HG03342 (cell line): ENCODE measurements around the gene DHRS4L2.
A peak's percentile ranks its signal among the peaks of the same experiment; 100 is the strongest.

Experiments used
- ATAC-seq: cut with Tn5 transposase; IDR thresholded peaks from one replicate; pipeline ENCODE4 v1.9.1; 2021; ENCODE audit warnings: mild to moderate bottlenecking, moderate library complexity; ENCODE audit not compliant: unreplicated experiment

Gene DHRS4L2

DNA sequence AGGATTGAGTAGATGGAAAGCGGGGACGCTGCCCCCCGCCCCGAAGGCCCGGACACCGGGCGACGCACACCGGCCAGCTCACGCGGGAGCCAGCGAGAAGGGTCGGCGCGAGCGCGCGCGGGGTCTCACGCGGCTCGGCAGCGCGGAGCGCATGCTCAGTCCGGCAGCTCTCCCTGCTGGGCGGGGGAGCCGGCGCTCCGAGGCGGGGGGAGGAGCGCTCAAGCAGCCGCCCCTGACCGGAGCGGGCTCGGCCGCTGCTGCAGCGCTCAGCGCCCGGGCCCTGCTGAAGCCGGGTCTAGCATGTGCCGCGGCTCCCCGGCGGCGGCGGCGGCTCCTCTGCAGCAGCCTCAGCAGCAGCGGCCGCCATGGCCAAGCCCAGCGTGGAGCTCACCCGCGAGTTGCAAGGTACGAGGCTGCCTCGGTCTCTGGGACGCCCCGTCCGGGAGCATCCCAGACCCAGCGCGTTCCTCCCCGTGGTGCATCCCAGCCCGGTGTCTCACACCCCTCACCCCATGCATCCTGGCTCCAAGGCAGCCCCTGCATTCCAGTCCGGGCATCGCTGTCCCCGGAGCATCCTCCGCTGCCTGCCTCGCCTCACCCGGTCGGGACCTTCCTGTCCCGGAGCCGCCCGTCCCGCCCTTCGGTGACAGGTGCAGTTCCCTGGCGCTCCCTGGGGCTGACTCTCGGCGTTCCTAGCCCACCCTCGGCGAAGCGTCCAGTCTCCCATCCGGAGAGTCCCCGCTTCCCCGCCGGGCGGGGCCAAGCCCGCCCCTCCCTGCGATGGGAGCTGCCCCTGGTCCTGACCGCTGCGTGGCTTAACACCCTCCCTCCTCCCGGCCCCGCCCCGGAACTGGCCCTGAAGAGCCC is 63.3 kb downstream of the DHRS4L2 start, which contains the start of gene CARMIL3:
Gene CARMIL3 (plus strand): TSS at position 221 of the 867 bp plus-strand sequence. CDS start 145 bp downstream, at position 366.
- peak; percentile 67 for ATAC-seq

DNA sequence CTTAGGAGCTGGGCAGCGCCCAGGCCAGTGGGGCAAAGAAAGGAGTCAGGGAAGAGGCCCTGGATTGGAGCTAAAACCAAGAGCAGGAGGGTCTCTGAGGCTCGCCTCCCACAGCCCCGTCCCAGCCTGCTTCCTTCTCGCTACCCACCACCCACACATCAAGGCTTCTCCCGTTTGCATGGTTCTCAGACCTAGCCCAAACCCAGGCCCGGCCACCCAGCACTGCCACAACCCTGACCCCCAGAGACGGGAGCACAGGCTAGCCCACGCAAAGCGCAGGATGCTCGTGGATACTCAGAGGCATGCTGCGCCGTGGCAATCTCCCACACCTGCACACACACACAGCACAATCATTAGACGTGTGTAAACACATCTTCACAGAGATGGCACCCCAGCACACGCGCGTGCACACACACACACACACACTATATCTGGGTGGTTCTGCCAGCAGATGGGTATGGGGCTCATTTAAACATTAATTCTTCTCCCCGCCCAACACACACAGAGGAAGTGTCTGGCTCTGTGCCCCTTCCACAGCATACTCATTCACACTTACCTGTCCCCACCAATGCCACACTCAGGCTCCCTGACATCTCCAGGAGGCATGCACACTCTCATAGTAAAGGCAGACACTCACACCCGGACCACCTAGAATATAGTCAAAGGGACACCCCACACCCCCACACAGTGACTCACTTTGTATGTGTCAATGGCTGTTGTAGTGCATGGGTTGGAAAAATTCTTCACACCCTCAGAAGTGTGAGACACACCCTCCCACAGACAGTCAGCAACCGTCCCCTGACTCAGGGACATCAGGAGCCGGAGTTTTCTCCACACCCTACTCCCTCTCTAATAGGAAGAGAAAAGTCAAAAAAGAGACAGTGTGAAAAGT is 64.2 kb downstream of the DHRS4L2 start:
- ATAC-seq, result no peak

DNA sequence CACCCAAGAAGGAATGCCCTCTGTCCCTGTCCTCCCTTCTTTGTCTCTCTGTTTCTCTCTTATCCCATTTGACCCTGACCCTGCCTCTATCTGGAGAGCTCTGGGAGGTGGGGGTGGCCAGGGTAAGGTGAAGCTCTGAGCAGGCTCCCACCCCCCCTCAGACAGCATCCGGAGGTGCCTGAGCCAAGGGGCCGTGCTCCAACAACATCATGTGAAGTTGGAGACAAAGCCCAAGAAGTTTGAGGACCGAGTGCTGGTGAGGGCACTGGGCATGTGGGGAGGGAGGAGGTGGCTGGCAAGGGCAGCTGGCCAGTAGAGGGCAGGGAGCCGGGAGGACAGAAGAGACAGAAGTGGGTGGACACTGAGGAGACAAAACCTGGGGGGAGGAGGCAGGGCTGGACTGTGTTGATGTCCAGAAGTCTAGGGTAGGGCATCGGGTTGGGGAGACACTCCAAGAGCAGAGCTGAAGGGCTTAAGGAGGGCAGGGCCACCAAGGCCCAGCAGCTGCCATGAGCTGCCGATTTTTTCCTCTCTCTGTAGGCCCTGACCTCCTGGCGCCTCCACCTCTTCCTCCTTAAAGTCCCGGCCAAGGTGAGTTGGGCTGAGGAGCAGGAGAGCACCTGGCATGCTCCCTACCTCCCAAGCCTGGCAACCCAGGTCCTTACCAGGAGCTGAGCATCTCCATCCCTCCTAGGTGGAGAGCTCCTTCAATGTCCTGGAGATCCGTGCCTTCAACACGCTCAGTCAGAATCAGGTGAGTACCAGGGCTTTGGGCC is 65.0 kb downstream of the DHRS4L2 start:
- no peak for ATAC-seq

DNA sequence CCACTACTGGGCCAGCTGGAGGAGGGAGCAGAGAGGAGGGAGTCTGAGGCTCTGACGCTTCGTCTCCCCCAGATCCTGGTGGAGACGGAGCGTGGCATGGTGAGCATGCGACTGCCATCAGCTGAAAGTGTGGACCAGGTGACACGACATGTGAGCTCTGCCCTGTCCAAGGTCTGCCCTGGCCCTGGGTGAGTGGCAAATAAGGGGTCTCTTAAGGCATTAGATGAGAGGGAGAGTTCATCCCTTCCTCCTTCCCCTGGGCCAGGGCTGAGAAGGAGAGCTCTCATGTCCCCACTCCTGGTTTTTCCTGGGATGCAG is 65.6 kb downstream of the DHRS4L2 start:
- no peak for ATAC-seq

DNA sequence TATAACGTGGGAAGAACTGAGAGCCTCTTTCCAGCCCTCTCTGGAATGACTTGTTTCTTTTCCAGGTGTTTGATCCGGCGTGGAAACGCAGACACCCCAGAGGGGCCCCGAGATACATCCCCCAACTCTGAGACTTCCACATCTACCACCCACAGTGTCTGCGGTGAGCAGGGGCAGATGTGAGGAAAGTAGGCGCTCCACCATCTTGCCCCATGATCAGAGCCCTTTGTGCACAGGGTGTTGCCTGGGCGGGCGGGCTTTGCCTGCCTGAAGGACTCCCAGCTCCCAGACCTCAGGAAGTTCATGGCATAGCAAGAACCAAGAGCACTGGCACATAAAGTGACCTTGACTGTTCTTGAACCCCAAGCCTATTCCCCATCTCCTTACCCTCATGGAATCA is 65.9 kb downstream of the DHRS4L2 start:
- no peak for ATAC-seq
